A549 (cell line): ENCODE results near the gene ANKRA2. TPM values are rescaled to one million over a fixed set of nuclear protein-coding genes. Genes with fewer than 3 reads are reported as not detected.
"Not testable (repeated sequence)": the region's sequence is repeated elsewhere in the genome, so short reads cannot be mapped to it uniquely, and the experiment has no call there.

ENCODE experiments used
- ATAC-seq, 2 experiments: fragments of 200-7000 bp in 1 of 2; fragments of >200 bp in 1 of 2; cut with Nextera tagmentation in 1 of 2; cut with Tn5 transposase in 1 of 2; 3 replicates each; pipeline versions ENCODE4 v1.8.0 to v1.9.1; 2018 to 2020; ENCODE audit warnings: mild to moderate bottlenecking in 1 of 2, moderate library complexity in 1 of 2
- CTCF ChIA-PET: fragments of 300-600 bp; sonication (Branson Sonifier 250); formaldehyde crosslinking; extraction: SDS; loops from one replicate; lab custom pipeline; 2021; ENCODE audit warnings: antibody characterized with exemption, inconsistent platforms; lab: Yijun Ruan, JAX
- POLR2A ChIA-PET: fragments of 350-600 bp; formaldehyde crosslinking; extraction: SDS; loops from one replicate; lab custom pipeline; 2021; ENCODE audit warnings: antibody characterized with exemption, inconsistent platforms; lab: Yijun Ruan, JAX
- DNase-seq, 2 experiments: peaks; one replicate each; pipeline versions ENCODE4 v3.0.0 to v3.0.0-alpha.2; 2011 to 2016; ENCODE audit warnings: low read depth in 1 of 2, low spot score in 1 of 2
- FAIRE-seq: peaks from 2 replicates; lab custom pipeline; 2011; peaks lifted over from hg19 to GRCh38; lab: Jason Lieb, UNC
- H3K27ac ChIP-seq, 2 experiments: fragments of >200 bp; sonication (Bioruptor Twin); formaldehyde crosslinking; 3 replicates each; pipeline ENCODE4 v1.5.1; 2016 to 2017
- H3K4me1 ChIP-seq: fragments of >200 bp; sonication (Bioruptor Twin); formaldehyde crosslinking; 3 replicates; pipeline ENCODE4 v1.6.1; 2016
- H3K4me2 ChIP-seq: fragments of >200 bp; sonication (Bioruptor Twin); formaldehyde crosslinking; 3 replicates; pipeline ENCODE4 v1.6.1; 2016
- H3K4me3 ChIP-seq: fragments of >200 bp; sonication (Bioruptor Twin); formaldehyde crosslinking; 3 replicates; pipeline ENCODE4 v1.5.1; 2016
- H3K9me3 ChIP-seq: fragments of >200 bp; sonication (Bioruptor Twin); formaldehyde crosslinking; 3 replicates; pipeline ENCODE4 v1.6.1; 2016
- ATOH8 ChIP-seq: fragments of 250-450 bp; sonication (Bioruptor Pico); IDR thresholded peaks from 2 replicates; pipeline ENCODE4 v1.5.0; 2020; ENCODE audit warnings: low read depth, mild to moderate bottlenecking, moderate library complexity
- CEBPB ChIP-seq, 2 experiments: fragments of >200 bp in 1 of 2; sonication (Bioruptor Twin) in 1 of 2; formaldehyde crosslinking in 1 of 2; IDR thresholded peaks; 2 replicates each; pipeline ENCODE4 v1.6.1; 2012 to 2016
- ELK1 ChIP-seq: fragments of 150-350 bp; IDR thresholded peaks from 2 replicates; pipeline ENCODE4 v1.6.1; 2014; ENCODE audit warnings: low read depth, mild to moderate bottlenecking, low read length
- EP300 ChIP-seq, 2 experiments: fragments of >200 bp; sonication (Bioruptor Twin); formaldehyde crosslinking; IDR thresholded peaks; 2 replicates in 1 of 2; 3 replicates in 1 of 2; pipeline ENCODE4 v1.6.1; 2016 to 2017
- FOSB ChIP-seq: fragments of 250-450 bp; sonication (Bioruptor Pico); IDR thresholded peaks from 2 replicates; pipeline ENCODE4 v1.5.0; 2020; ENCODE audit warnings: mild to moderate bottlenecking, moderate library complexity
- FOSL2 ChIP-seq, 2 experiments: fragments of 450-650 bp in 1 of 2; fragments of >200 bp in 1 of 2; sonication (Bioruptor Twin) in 1 of 2; formaldehyde crosslinking; IDR thresholded peaks; 2 replicates each; pipeline versions ENCODE4 v1.5.0 to v1.6.1; 2016 to 2020; ENCODE audit warnings: mild to moderate bottlenecking in 1 of 2, moderate library complexity in 1 of 2
- JUN ChIP-seq, 2 experiments: fragments of >200 bp; sonication (Bioruptor Twin); formaldehyde crosslinking; IDR thresholded peaks; 2 replicates in 1 of 2; 3 replicates in 1 of 2; pipeline ENCODE4 v1.6.1; 2016 to 2017
- JUNB ChIP-seq: fragments of >200 bp; sonication (Bioruptor Twin); formaldehyde crosslinking; IDR thresholded peaks from 2 replicates; pipeline ENCODE4 v1.6.1; 2016
- KDM5A ChIP-seq: fragments of 200-600 bp; sonication (generic); IDR thresholded peaks from 2 replicates; pipeline ENCODE4 v1.6.1; 2016; ENCODE audit warnings: antibody characterized with exemption, mild to moderate bottlenecking
- NPAS2 ChIP-seq: fragments of 250-450 bp; sonication (Bioruptor Pico); IDR thresholded peaks from 2 replicates; pipeline ENCODE4 v1.8.0; 2022; ENCODE audit warnings: mild to moderate bottlenecking, moderate library complexity, borderline replicate concordance
- PBX3 ChIP-seq: IDR thresholded peaks from 2 replicates; pipeline ENCODE4 v1.6.1; 2012
- POLR2A ChIP-seq: IDR thresholded peaks from 2 replicates; pipeline ENCODE4 v1.6.1; 2012; ENCODE audit warnings: mild to moderate bottlenecking, low read length
- POLR2AphosphoS2 ChIP-seq: conservative IDR thresholded peaks from 2 replicates; pipeline ENCODE4 v1.6.1; 2012; ENCODE audit warnings: low read length, improper control_type of control experiment, inconsistent platforms
- REST ChIP-seq: fragments of 200-600 bp; sonication (generic); IDR thresholded peaks from 2 replicates; pipeline ENCODE4 v1.6.1; 2016; ENCODE audit warnings: antibody characterized with exemption, mild to moderate bottlenecking, moderate library complexity
- RFX5 ChIP-seq: fragments of 450-650 bp; IDR thresholded peaks from 2 replicates; pipeline ENCODE4 v1.7.1; 2014; ENCODE audit warnings: antibody characterized with exemption, mild to moderate bottlenecking, moderate library complexity
- RNF2 ChIP-seq: fragments of 200-600 bp; sonication (generic); IDR thresholded peaks from 2 replicates; pipeline ENCODE4 v1.6.1; 2016; ENCODE audit warnings: low read depth, mild to moderate bottlenecking, antibody characterized with exemption, moderate library complexity, borderline replicate concordance
- SREBF2 ChIP-seq: fragments of 450-650 bp; IDR thresholded peaks from 2 replicates; pipeline ENCODE4 v1.6.1; 2014; ENCODE audit warnings: mild to moderate bottlenecking, moderate library complexity
- TFCP2L1 ChIP-seq: fragments of 250-450 bp; sonication (Bioruptor Pico); IDR thresholded peaks from 2 replicates; pipeline ENCODE4 v1.5.0; 2021; ENCODE audit warnings: mild to moderate bottlenecking
- TP53 ChIP-seq: fragments of 250-450 bp; sonication (Bioruptor Pico); IDR thresholded peaks from 2 replicates; pipeline ENCODE4 v1.5.0; 2021; ENCODE audit warnings: mild to moderate bottlenecking, moderate library complexity
- ZNF302 ChIP-seq: fragments of 250-450 bp; sonication (Bioruptor Pico); IDR thresholded peaks from 2 replicates; pipeline ENCODE4 v1.9.0; 2021; ENCODE audit warnings: inconsistent platforms, mild to moderate bottlenecking, moderate library complexity
- ZSCAN20 ChIP-seq: fragments of 250-450 bp; sonication (Bioruptor Pico); IDR thresholded peaks from 2 replicates; pipeline ENCODE4 v1.8.0; 2022; ENCODE audit warnings: mild to moderate bottlenecking, moderate library complexity
- whole genome bisulfite sequencing: methylation state at CpG from one replicate; pipeline ENCODE4 v1.1.6; 2017; ENCODE audit errors: missing lambda C conversion rate; 5-methylcytosine and 5-hydroxymethylcytosine counted together
- polyA plus RNA-seq, 4 experiments: library from polyadenylated mRNA; depleted of rRNA in 3 of 4; stranded (reverse); fragments of >200 nt; fragmentation: RNase III in 1 of 4; extraction: RNeasy Plus Mini Kit Qiagen cat#74134 plus additional on column Dnase treatment in 1 of 4; gene quantifications; 2 replicates in 3 of 4; 3 replicates in 1 of 4; pipeline ENCODE4 v1.2.3, GENCODE V29; 2011 to 2017

Gene ANKRA2
- polyA plus RNA-seq, 2 of the 4 experiments (the other 2 are of a cell fraction): 12.5 to 38.3 TPM

DNA sequence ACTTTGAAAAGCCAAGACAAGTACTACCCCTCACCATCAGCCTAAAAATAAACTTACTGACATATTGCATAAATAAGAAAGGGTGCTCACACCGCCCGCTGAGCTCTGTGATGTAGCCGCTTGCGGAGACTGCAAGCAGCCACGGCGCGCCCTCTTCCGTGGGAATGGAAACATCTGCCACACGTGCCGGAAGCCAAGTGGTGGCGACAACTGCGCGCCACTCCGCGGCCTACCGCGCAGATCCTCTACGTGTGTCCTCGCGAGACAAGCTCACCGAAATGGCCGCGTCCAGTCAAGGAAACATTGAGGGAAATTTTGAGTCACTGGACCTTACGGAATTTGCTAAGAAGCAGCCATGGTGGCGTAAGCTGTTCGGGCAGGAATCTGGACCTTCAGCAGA lies 56.9 kb downstream of the ANKRA2 start:
- H3K4me1 ChIP-seq, H3K4me3 ChIP-seq, H3K9me3 ChIP-seq, H3K4me2 ChIP-seq, FAIRE-seq, DNase-seq, POLR2A ChIA-PET, H3K27ac ChIP-seq: not testable (repeated sequence)
- CTCF ChIA-PET: interaction anchor here (1.2 to 6.2 kb wide), 3 partner anchors 12 to 28 kb away, joined by 4 to 44 read pairs (median 6); no protein-coding TSS in a partner anchor
- WGBS: 96% methylated on average over 26 of the region's 26 CpGs
- ATAC-seq: peak; percentile 47 to 95

DNA sequence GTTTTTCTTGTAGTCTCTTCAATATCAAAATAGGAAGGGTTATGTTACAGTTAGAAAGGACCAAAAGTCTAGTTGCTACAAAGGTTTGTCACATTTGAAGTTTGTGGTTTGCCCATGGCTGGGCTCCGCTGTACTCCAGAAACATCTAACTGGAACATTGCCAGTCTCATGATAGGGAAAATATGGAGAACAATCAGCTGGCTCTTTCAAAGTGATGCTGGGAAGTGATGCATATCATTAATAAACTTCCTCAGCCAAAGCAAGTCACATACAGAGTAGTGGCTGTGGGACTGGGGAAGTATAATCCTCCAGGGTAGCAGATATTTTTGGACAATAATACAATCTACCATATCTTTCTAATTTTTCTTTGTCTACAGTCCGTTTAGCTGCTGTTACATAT lies 58.4 kb downstream of the ANKRA2 start:
- DNase-seq: no peak
- WGBS: 89% methylated on average over 2 of the region's 2 CpGs
- Histone ChIP-seq H3K4me1 (no peaks in the 10 kb centered on the region), H3K4me2 (no peak overlapping the region)
- no peak for TF ChIP-seq RFX5
- TF ChIP-seq JUN (IDR thresholded peaks at IDR 0.05): 0 out of 5 replicates have a peak, but pooled peaks of 1 of the 2 experiments have one; percentile 31
- no peak for TF ChIP-seq PBX3
- TF ChIP-seq, all 56 proteins: peak for 1
- ChIA-PET POLR2A (interaction anchor here (2.2 kb wide), 1 partner anchor 8 kb away, joined by 11 read pairs; the partner anchor contains the start of gene BTF3), CTCF (interaction anchor here (0.6 to 6.2 kb wide), 7 partner anchors 9 to 56 kb away, joined by 3 to 44 read pairs (median 4); no protein-coding TSS in a partner anchor)
- ATAC-seq (peak in 1 of 2 experiments; percentile 43; a peak in 3 of 6 replicates), FAIRE-seq (no peak)
- Histone ChIP-seq H3K27ac (no peak overlapping the region), H3K9me3 (no peaks in the 10 kb centered on the region), H3K4me3 (no peak overlapping the region)

- H3K4me2 ChIP-seq: no peak overlapping the region
- CTCF ChIA-PET: interaction anchor here (0.6 to 6.2 kb wide), 4 partner anchors 10 to 52 kb away, joined by 3 to 44 read pairs (median 8); no protein-coding TSS in a partner anchor
- POLR2A ChIA-PET: interaction anchor here (2.2 kb wide), 1 partner anchor 8 kb away, joined by 11 read pairs; the partner anchor contains the start of gene BTF3
- ATAC-seq (peak; percentile 17 to 52; a peak in 3 of 6 replicates), DNase-seq (no peak)
- no peak overlapping the region for H3K27ac ChIP-seq
- WGBS: 88% methylated on average over 5 of the region's 5 CpGs
- H3K9me3 ChIP-seq: no peaks in the 10 kb centered on the region
- no peak overlapping the region for H3K4me3 ChIP-seq
- TF ChIP-seq FOSB (CRISPR knock-in tag) (no peak; the same call in 1 of the 2 replicates), FOSL2 (IDR thresholded peaks at IDR 0.05) (no peak), FOSL2 (CRISPR knock-in tag; IDR thresholded peaks at IDR 0.05) (no peak), TP53 (CRISPR knock-in tag) (peak; percentile 54; the same call in 1 of the 2 replicates), JUNB (no peak), REST (no peak), ATOH8 (no peak), JUN (IDR thresholded peaks at IDR 0.05) (0 out of 5 replicates have a peak, but pooled peaks of 1 of the 2 experiments have one; percentile 22), POLR2AphosphoS2 (peak; percentile 78; the same call in 1 of the 2 replicates), ZNF302 (CRISPR knock-in tag) (no peak), CEBPB (IDR thresholded peaks at IDR 0.05) (no peak), ELK1 (no peak), NPAS2 (CRISPR knock-in tag) (no peak), POLR2A (no peak), KDM5A (no peak), SREBF2 (no peak), TFCP2L1 (CRISPR knock-in tag) (peak; percentile 30; the same call in 1 of the 2 replicates), RNF2 (no peak), EP300 (IDR thresholded peaks at IDR 0.05) (no peak), ZSCAN20 (CRISPR knock-in tag) (no peak), PBX3 (no peak)
- TF ChIP-seq, all 56 proteins: peak for 4
- FAIRE-seq: no peak
- H3K4me1 ChIP-seq: peaks cover under 1% of the 10 kb centered on the region; the same call in 2 of the 3 replicates
Observed at GRCh38 chr5:73506459-73506955, 58.9 kb downstream of the ANKRA2 start.
